ENCODE measurements around the gene APAF1.

DNA sequence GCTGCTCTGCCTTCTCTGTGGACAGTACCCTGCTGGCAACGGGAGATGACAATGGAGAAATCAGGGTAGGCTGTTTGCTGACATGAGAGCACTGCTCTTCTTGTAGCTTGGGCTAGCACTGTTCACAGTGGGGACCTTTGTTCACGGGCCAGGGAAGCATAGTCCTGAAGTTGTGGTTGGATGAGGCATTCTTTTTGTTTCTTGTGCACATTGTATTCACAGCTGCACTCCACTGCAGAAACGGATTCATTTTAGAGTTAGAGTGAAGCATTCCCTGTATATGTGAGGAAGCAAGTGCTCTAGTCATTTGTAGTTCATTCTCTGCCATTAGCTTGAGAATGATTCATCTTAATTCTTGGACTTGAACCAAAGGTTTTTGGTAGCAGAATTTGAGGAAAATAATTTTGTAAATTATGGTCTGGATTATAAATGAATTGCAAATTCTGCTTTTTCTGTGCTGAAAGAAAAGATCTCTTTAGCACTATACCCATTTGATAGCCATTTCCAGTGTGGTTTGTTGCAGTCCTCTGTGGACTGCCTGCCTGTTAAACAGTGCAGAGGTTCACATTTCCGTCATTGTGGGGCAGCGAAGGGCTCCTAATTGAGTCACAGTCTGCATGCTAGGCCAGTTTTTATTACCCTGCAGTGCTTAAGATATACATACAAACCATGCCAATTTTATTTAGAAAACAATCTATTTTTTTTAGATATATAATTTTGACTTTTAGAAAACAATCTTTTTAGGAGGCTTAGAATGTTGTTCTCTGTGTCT lies 80.6 kb downstream of the APAF1 start:
- TF ChIP-seq CTCF (conservative IDR thresholded peaks at IDR 0.05) (peak; percentile 46; the same call in 1 of the 2 replicates), EZH2 (IDR thresholded peaks at IDR 0.05; ENCODE audit: low read depth) (no peak)
